OCI-LY1 (cell line): Measurements from ENCODE around the gene RETREG2.

Experiments
- H2AFZ ChIP-seq: fragments of 200-600 bp; sonication (generic), shearing (Covaris generic); 2 replicates; pipeline ENCODE4 v1.6.0; 2014; ENCODE audit warnings: antibody characterized with exemption, mild to moderate bottlenecking, low read length
- H3F3A ChIP-seq: fragments of 200-600 bp; sonication (generic), shearing (Covaris generic); 2 replicates; pipeline ENCODE4 v1.6.0; 2014; ENCODE audit warnings: mild to moderate bottlenecking, antibody characterized with exemption, low read length, moderate library complexity; ENCODE audit not compliant: insufficient read depth
- H3K27ac ChIP-seq: fragments of 200-600 bp; sonication (generic); 2 replicates; pipeline ENCODE4 v1.5.1; 2014; ENCODE audit warnings: low read length, mixed run types, mild to moderate bottlenecking, low read depth; ENCODE audit not compliant: poor library complexity, severe bottlenecking
- H3K27me3 ChIP-seq: fragments of 200-600 bp; sonication (generic); 2 replicates; pipeline ENCODE4 v1.6.0; 2014; ENCODE audit warnings: antibody characterized with exemption, mild to moderate bottlenecking, low read length, moderate library complexity; ENCODE audit not compliant: insufficient read depth
- H3K36me3 ChIP-seq: fragments of 200-600 bp; sonication (generic); 2 replicates; pipeline ENCODE4 v1.6.1; 2014; ENCODE audit warnings: mild to moderate bottlenecking, antibody characterized with exemption, low read length, moderate library complexity, mixed read lengths; ENCODE audit not compliant: insufficient read depth
- H3K4me1 ChIP-seq: fragments of 200-600 bp; sonication (generic); 2 replicates; pipeline ENCODE4 v1.5.1; 2014; ENCODE audit warnings: mild to moderate bottlenecking, low read length, moderate library complexity; ENCODE audit not compliant: insufficient read depth, severe bottlenecking
- H3K4me2 ChIP-seq: fragments of 200-600 bp; sonication (generic), shearing (Covaris generic); 2 replicates; pipeline ENCODE4 v1.6.1; 2014; ENCODE audit warnings: low read length
- H3K4me3 ChIP-seq: fragments of 200-600 bp; sonication (generic); 2 replicates; pipeline ENCODE4 v1.5.1; 2014; ENCODE audit warnings: low read length, low read depth, mild to moderate bottlenecking, mixed read lengths; ENCODE audit not compliant: poor library complexity, severe bottlenecking
- H3K79me2 ChIP-seq: fragments of 200-600 bp; shearing (Covaris generic); 2 replicates; pipeline ENCODE4 v1.6.1; 2016; ENCODE audit warnings: mixed run types, low read length, mixed read lengths; ENCODE audit not compliant: insufficient read depth
- H3K9ac ChIP-seq: fragments of 200-600 bp; sonication (generic), shearing (Covaris generic); 2 replicates; pipeline ENCODE4 v1.6.1; 2014; ENCODE audit warnings: mild to moderate bottlenecking, low read length, mixed read lengths
- H3K9me2 ChIP-seq: fragments of 200-600 bp; sonication (generic), shearing (Covaris generic); 2 replicates; pipeline ENCODE4 v1.6.1; 2014; ENCODE audit warnings: low read depth, mild to moderate bottlenecking, low read length, mixed read lengths
- H3K9me3 ChIP-seq: fragments of 200-600 bp; shearing (Covaris generic); 2 replicates; pipeline ENCODE4 v1.6.1; 2014; ENCODE audit warnings: low read length, mixed read lengths
- H4K20me1 ChIP-seq: fragments of 200-600 bp; sonication (generic), shearing (Covaris generic); 2 replicates; pipeline ENCODE4 v1.6.0; 2016; ENCODE audit warnings: mild to moderate bottlenecking, low read length; ENCODE audit not compliant: insufficient read depth
- EZH2 ChIP-seq: fragments of 200-600 bp; sonication (generic), shearing (Covaris generic); IDR thresholded peaks from 2 replicates; pipeline ENCODE4 v1.8.0; 2017; ENCODE audit warnings: borderline replicate concordance, mixed run types, mild to moderate bottlenecking, antibody characterized with exemption, low read length, moderate library complexity, mixed read lengths
- TF ChIP-seq, protein P1 (sequence below): fragments of 200-600 bp; sonication (generic), shearing (Covaris generic); IDR thresholded peaks from 2 replicates; pipeline ENCODE4 v1.5.1; 2017; ENCODE audit warnings: mild to moderate bottlenecking, antibody characterized with exemption, low read length, moderate library complexity, mixed read lengths

Gene RETREG2

DNA sequence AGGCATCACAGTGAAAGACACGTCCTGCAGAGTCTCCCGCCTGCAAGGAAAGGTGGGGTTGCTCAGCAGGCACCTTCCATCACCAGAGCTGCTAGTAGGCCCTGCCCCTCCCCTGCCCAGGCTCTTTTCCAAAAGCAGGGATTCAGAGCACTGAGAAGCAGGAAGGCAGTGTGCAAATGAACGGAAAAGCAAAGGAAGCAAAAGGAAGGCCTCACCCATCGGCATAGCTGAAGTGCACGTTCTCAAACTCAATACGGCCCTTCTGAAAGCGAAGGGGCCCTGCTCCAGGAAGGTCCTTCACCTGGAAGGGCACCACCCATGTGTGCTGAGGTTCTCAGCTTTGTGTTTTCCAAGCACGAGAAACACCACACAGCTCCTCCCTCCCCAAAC, 34.9 kb downstream of the RETREG2 start:
- H3K27me3 ChIP-seq = no peaks in the 10 kb centered on the region
- no peaks in the 10 kb centered on the region for H3K79me2 ChIP-seq
- no peak for TF ChIP-seq EZH2
- TF ChIP-seq, protein P1, sequence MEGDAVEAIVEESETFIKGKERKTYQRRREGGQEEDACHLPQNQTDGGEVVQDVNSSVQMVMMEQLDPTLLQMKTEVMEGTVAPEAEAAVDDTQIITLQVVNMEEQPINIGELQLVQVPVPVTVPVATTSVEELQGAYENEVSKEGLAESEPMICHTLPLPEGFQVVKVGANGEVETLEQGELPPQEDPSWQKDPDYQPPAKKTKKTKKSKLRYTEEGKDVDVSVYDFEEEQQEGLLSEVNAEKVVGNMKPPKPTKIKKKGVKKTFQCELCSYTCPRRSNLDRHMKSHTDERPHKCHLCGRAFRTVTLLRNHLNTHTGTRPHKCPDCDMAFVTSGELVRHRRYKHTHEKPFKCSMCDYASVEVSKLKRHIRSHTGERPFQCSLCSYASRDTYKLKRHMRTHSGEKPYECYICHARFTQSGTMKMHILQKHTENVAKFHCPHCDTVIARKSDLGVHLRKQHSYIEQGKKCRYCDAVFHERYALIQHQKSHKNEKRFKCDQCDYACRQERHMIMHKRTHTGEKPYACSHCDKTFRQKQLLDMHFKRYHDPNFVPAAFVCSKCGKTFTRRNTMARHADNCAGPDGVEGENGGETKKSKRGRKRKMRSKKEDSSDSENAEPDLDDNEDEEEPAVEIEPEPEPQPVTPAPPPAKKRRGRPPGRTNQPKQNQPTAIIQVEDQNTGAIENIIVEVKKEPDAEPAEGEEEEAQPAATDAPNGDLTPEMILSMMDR = no peak
- H3K4me2 ChIP-seq = no peak overlapping the region
- no peak overlapping the region for H3K4me3 ChIP-seq
- no peaks in the 10 kb centered on the region for H3K9me3 ChIP-seq
- peaks cover 79% of the 10 kb centered on the region for H3K36me3 ChIP-seq
- no peak overlapping the region for H2AFZ ChIP-seq
- H3K4me1 ChIP-seq = peaks cover 15% of the 10 kb centered on the region
- H3K27ac ChIP-seq = no peak overlapping the region
- 0 out of 2 replicates have a peak, but pooled peaks cover 3% of the 10 kb centered on the region for H3F3A ChIP-seq
- H3K9ac ChIP-seq = no peak overlapping the region
- no peaks in the 10 kb centered on the region for H4K20me1 ChIP-seq
- H3K9me2 ChIP-seq = no peaks in the 10 kb centered on the region

GRCh38 chr2:219213486-219214071, 35.5 kb downstream of the RETREG2 start:
- H3K36me3 ChIP-seq = peaks cover 74% of the 10 kb centered on the region
- TF ChIP-seq, protein P1 = no peak
- no peak for TF ChIP-seq EZH2
- H4K20me1 ChIP-seq = no peaks in the 10 kb centered on the region
- H3K27me3 ChIP-seq = no peaks in the 10 kb centered on the region
- no peak overlapping the region for H3K4me3 ChIP-seq
- no peaks in the 10 kb centered on the region for H3K9me2 ChIP-seq
- H3K79me2 ChIP-seq = no peaks in the 10 kb centered on the region
- H3F3A ChIP-seq = 0 out of 2 replicates have a peak, but pooled peaks cover under 1% of the 10 kb centered on the region
- H3K9ac ChIP-seq = no peak overlapping the region
- no peak overlapping the region for H3K27ac ChIP-seq
- H3K4me2 ChIP-seq = no peak overlapping the region
- H2AFZ ChIP-seq = no peak overlapping the region
- H3K4me1 ChIP-seq = peaks cover 15% of the 10 kb centered on the region
- no peaks in the 10 kb centered on the region for H3K9me3 ChIP-seq

GRCh38 chr2:219214141-219214540, 36.1 kb downstream of the RETREG2 start:
- H3K4me2 ChIP-seq = no peak overlapping the region
- H3K9me2 ChIP-seq = no peaks in the 10 kb centered on the region
- H3K4me1 ChIP-seq = peaks cover 18% of the 10 kb centered on the region
- no peaks in the 10 kb centered on the region for H3K27me3 ChIP-seq
- H3K9me3 ChIP-seq = no peaks in the 10 kb centered on the region
- no peak overlapping the region for H3K4me3 ChIP-seq
- no peaks in the 10 kb centered on the region for H3F3A ChIP-seq
- H4K20me1 ChIP-seq = no peaks in the 10 kb centered on the region
- H3K36me3 ChIP-seq = peaks cover 68% of the 10 kb centered on the region
- H3K9ac ChIP-seq = no peak overlapping the region
- H3K27ac ChIP-seq = no peak overlapping the region
- H3K79me2 ChIP-seq = no peaks in the 10 kb centered on the region
- no peak for TF ChIP-seq EZH2
- TF ChIP-seq, protein P1 = no peak
- H2AFZ ChIP-seq = no peak overlapping the region
